Karpas-422 (cell line): ENCODE measurements around the gene PGAM5. TPM values are rescaled to one million over a fixed set of nuclear protein-coding genes. Genes with fewer than 3 reads are reported as not detected.
"Not testable (repeated sequence)": the region's sequence is repeated elsewhere in the genome, so short reads cannot be mapped to it uniquely, and the experiment has no call there.

Experiments used
- DNase-seq: peaks from one replicate; pipeline ENCODE4 v3.0.0-alpha.2; 2015
- H2AFZ ChIP-seq: fragments of 200-600 bp; sonication (generic); 2 replicates; pipeline ENCODE4 v1.6.1; 2014; ENCODE audit warnings: antibody characterized with exemption, low read length, mixed read lengths
- H3K27ac ChIP-seq: fragments of 200-600 bp; sonication (generic); 2 replicates; pipeline ENCODE4 v1.5.1; 2014; ENCODE audit warnings: mild to moderate bottlenecking, low read length, moderate library complexity
- H3K27me3 ChIP-seq: fragments of 200-600 bp; sonication (generic); 2 replicates; pipeline ENCODE4 v1.6.1; 2014; ENCODE audit warnings: low read length, mixed read lengths
- H3K36me3 ChIP-seq: fragments of 200-600 bp; sonication (generic); 2 replicates; pipeline ENCODE4 v1.6.1; 2014; ENCODE audit warnings: low read length, mixed read lengths; ENCODE audit not compliant: insufficient read depth
- H3K4me1 ChIP-seq: fragments of 200-600 bp; sonication (generic); 2 replicates; pipeline ENCODE4 v1.6.1; 2014; ENCODE audit warnings: mild to moderate bottlenecking, low read length, mixed read lengths
- H3K4me2 ChIP-seq: fragments of 200-600 bp; sonication (generic); 2 replicates; pipeline ENCODE4 v1.6.1; 2014; ENCODE audit warnings: low read length, low read depth, mild to moderate bottlenecking; ENCODE audit not compliant: poor library complexity, severe bottlenecking
- H3K4me3 ChIP-seq: fragments of 200-600 bp; sonication (generic); 2 replicates; pipeline ENCODE4 v1.5.1; 2014; ENCODE audit warnings: mild to moderate bottlenecking, antibody characterized with exemption, low read length, mixed read lengths
- H3K79me2 ChIP-seq: fragments of 200-600 bp; sonication (generic); 2 replicates; pipeline ENCODE4 v1.6.1; 2014; ENCODE audit warnings: mild to moderate bottlenecking, low read length, mixed read lengths
- H3K9ac ChIP-seq: fragments of 200-600 bp; sonication (generic); 2 replicates; pipeline ENCODE4 v1.6.0; 2014; ENCODE audit warnings: low read length
- H3K9me2 ChIP-seq: fragments of 200-600 bp; sonication (generic), shearing (Covaris generic); replicated peaks from 2 replicates; pipeline ENCODE4 v1.6.0; 2014; ENCODE audit warnings: mild to moderate bottlenecking, low read length, moderate library complexity; ENCODE audit not compliant: insufficient read depth
- H3K9me3 ChIP-seq: fragments of 300-700, 200-600 bp; sonication (generic); 2 replicates; pipeline ENCODE4 v1.6.1; 2014; ENCODE audit warnings: low read length, mixed read lengths
- H4K20me1 ChIP-seq: fragments of 200-600 bp; sonication (generic); 2 replicates; pipeline ENCODE4 v1.6.1; 2014; ENCODE audit warnings: mild to moderate bottlenecking, antibody characterized with exemption, low read length, low read depth; ENCODE audit not compliant: insufficient read depth
- total RNA-seq: library from RNA; depleted of rRNA; stranded (reverse); fragments of >200 nt; shearing (Covaris generic); gene quantifications from 2 replicates; pipeline ENCODE4 v1.2.3, GENCODE V29; 2014; ENCODE audit warnings: low replicate concordance

Gene PGAM5
- total RNA-seq, 1 experiment from 2014 or later, result 42.5 TPM

GRCh38 chr12:132747896-132748295 lies 37.3 kb downstream of the PGAM5 start:
- peaks cover 58% of the 10 kb centered on the region for H3K36me3 ChIP-seq
- no peak overlapping the region for H2AFZ ChIP-seq
- H3K79me2 ChIP-seq, result peaks cover 67% of the 10 kb centered on the region
- H3K27ac ChIP-seq, result no peak overlapping the region
- no peak overlapping the region for H3K9ac ChIP-seq
- no peak overlapping the region for H3K4me3 ChIP-seq
- H3K4me2 ChIP-seq, result no peak overlapping the region
- no peak for DNase-seq
- H3K27me3 ChIP-seq, result no peaks in the 10 kb centered on the region
- H4K20me1 ChIP-seq, result no peaks in the 10 kb centered on the region
- no peaks in the 10 kb centered on the region for H3K4me1 ChIP-seq
- H3K9me2 ChIP-seq, result no peaks in the 10 kb centered on the region
- no peaks in the 10 kb centered on the region for H3K9me3 ChIP-seq

- H2AFZ ChIP-seq, result no peak overlapping the region
- no peaks in the 10 kb centered on the region for H3K9me2 ChIP-seq
- DNase-seq, result no peak
- no peak overlapping the region for H3K4me2 ChIP-seq
- peaks cover 59% of the 10 kb centered on the region for H3K36me3 ChIP-seq
- no peaks in the 10 kb centered on the region for H4K20me1 ChIP-seq
- H3K9ac ChIP-seq, result no peak overlapping the region
- H3K9me3 ChIP-seq, result no peaks in the 10 kb centered on the region
- no peaks in the 10 kb centered on the region for H3K4me1 ChIP-seq
- H3K27me3 ChIP-seq, result no peaks in the 10 kb centered on the region
- no peak overlapping the region for H3K4me3 ChIP-seq
- H3K79me2 ChIP-seq, result peaks cover 68% of the 10 kb centered on the region
- H3K27ac ChIP-seq, result no peak overlapping the region
Observed at GRCh38 chr12:132748319-132748718, 37.7 kb downstream of the PGAM5 start.

- not testable (repeated sequence) for H3K27ac ChIP-seq, H4K20me1 ChIP-seq, H3K4me1 ChIP-seq, H3K4me3 ChIP-seq, H3K9ac ChIP-seq, H3K9me2 ChIP-seq, H3K4me2 ChIP-seq, H3K9me3 ChIP-seq, H2AFZ ChIP-seq, DNase-seq, H3K27me3 ChIP-seq
- Histone ChIP-seq H3K36me3 (peaks cover 47% of the 10 kb centered on the region), H3K79me2 (peaks cover 76% of the 10 kb centered on the region)
Observed at GRCh38 chr12:132753670-132754069, 43.0 kb downstream of the PGAM5 start.

- H3K4me2 ChIP-seq, result no peak overlapping the region
- peaks cover 52% of the 10 kb centered on the region for H3K36me3 ChIP-seq
- H3K9me2 ChIP-seq, result no peaks in the 10 kb centered on the region
- H3K4me1 ChIP-seq, result no peaks in the 10 kb centered on the region
- H3K4me3 ChIP-seq, result no peak overlapping the region
- peaks cover 83% of the 10 kb centered on the region for H3K79me2 ChIP-seq
- peaks cover 8% of the 10 kb centered on the region; the same call in 1 of the 2 replicates for H4K20me1 ChIP-seq
- no peaks in the 10 kb centered on the region for H3K9me3 ChIP-seq
- H3K27me3 ChIP-seq, result no peaks in the 10 kb centered on the region
- H3K27ac ChIP-seq, result no peak overlapping the region
- DNase-seq, result no peak
- no peak overlapping the region for H2AFZ ChIP-seq
- H3K9ac ChIP-seq, result no peak overlapping the region
Observed at GRCh38 chr12:132754160-132754932, 43.7 kb downstream of the PGAM5 start.

GRCh38 chr12:132758825-132759224 lies 48.2 kb downstream of the PGAM5 start:
- not testable (repeated sequence) for H3K27ac ChIP-seq, H3K9me3 ChIP-seq, DNase-seq, H3K4me3 ChIP-seq, H3K27me3 ChIP-seq, H3K9ac ChIP-seq, H3K9me2 ChIP-seq, H3K4me2 ChIP-seq, H2AFZ ChIP-seq
- H3K79me2 ChIP-seq, result peaks cover 79% of the 10 kb centered on the region
- H3K36me3 ChIP-seq, result peaks cover 33% of the 10 kb centered on the region
- H3K4me1 ChIP-seq, result peaks cover 19% of the 10 kb centered on the region
- peaks cover 22% of the 10 kb centered on the region for H4K20me1 ChIP-seq

GRCh38 chr12:132759359-132759758 lies 48.7 kb downstream of the PGAM5 start:
- no peaks in the 10 kb centered on the region for H3K27me3 ChIP-seq
- H3K36me3 ChIP-seq, result peaks cover 30% of the 10 kb centered on the region
- H3K27ac ChIP-seq, result no peak overlapping the region
- H3K4me1 ChIP-seq, result peaks cover 19% of the 10 kb centered on the region
- no peak overlapping the region for H3K4me3 ChIP-seq
- H3K9ac ChIP-seq, result no peak overlapping the region
- H3K4me2 ChIP-seq, result no peak overlapping the region
- H3K9me2 ChIP-seq, result no peaks in the 10 kb centered on the region
- no peak overlapping the region for H2AFZ ChIP-seq
- DNase-seq, result no peak
- peaks cover 75% of the 10 kb centered on the region for H3K79me2 ChIP-seq
- H4K20me1 ChIP-seq, result peaks cover 20% of the 10 kb centered on the region
- H3K9me3 ChIP-seq, result no peaks in the 10 kb centered on the region

GRCh38 chr12:132761032-132761920 lies 50.6 kb downstream of the PGAM5 start, which contains the start of gene ANKLE2:
TSS of gene ANKLE2 (minus strand) at chr12:132761832. CDS start at chr12:132761798, 34 bp downstream.
- Histone ChIP-seq H3K79me2 (peaks cover 58% of the 10 kb centered on the region), H3K9me2 (no peaks in the 10 kb centered on the region), H3K27me3 (no peaks in the 10 kb centered on the region), H3K4me2 (peak within 1 kb of the TSS; percentile 99), H3K4me3 (peak within 1 kb of the TSS; percentile 94), H3K4me1 (peaks cover 19% of the 10 kb centered on the region), H3K36me3 (peaks cover 21% of the 10 kb centered on the region), H3K9me3 (no peaks in the 10 kb centered on the region), H2AFZ (peak within 1 kb of the TSS; percentile 64), H3K9ac (peak within 1 kb of the TSS; percentile 92), H3K27ac (peak within 1 kb of the TSS; percentile 87), H4K20me1 (peaks cover 14% of the 10 kb centered on the region)
- DNase-seq, result peak; percentile 79
